ENCODE results near the gene WDR7. TPM values are rescaled to one million over a fixed set of nuclear protein-coding genes. Genes with fewer than 3 reads are reported as not detected.

The WDR7 gene
- total RNA-seq, 4 donors from 2014 or later = 22.6 to 39.0 (median 31.2) TPM

GRCh38 chr18:56952026-56952425 lies 300.9 kb downstream of the WDR7 start:
- H3K9me3 ChIP-seq = no peaks in the 10 kb centered on the region
- H3K4me3 ChIP-seq = no peak overlapping the region
- no peaks in the 10 kb centered on the region for H3K4me1 ChIP-seq
- DNase-seq (ENCODE audit: low spot score in 2 of 2) = no peak
- H3K27ac ChIP-seq = no peak overlapping the region
- WGBS, 2 donors = 77 to 81% methylated on average over 6 of the region's 6 CpGs
- H3K27me3 ChIP-seq = no peaks in the 10 kb centered on the region
- TF ChIP-seq POLR2A (IDR thresholded peaks at IDR 0.05) (no peak), CTCF (IDR thresholded peaks at IDR 0.05) (no peak), EP300 (IDR thresholded peaks at IDR 0.05) (no peak)
- peaks cover 0 to 16% (median 0%) of the 10 kb centered on the region in 3 donors for H3K36me3 ChIP-seq

- no peaks in the 10 kb centered on the region for H3K4me1 ChIP-seq
- no peaks in the 10 kb centered on the region for H3K9me3 ChIP-seq
- 83 to 86% methylated on average over 3 of the region's 3 CpGs for WGBS, 2 donors
- TF ChIP-seq EP300 (IDR thresholded peaks at IDR 0.05) = no peak
- no peak for TF ChIP-seq POLR2A (IDR thresholded peaks at IDR 0.05)
- H3K27me3 ChIP-seq = no peaks in the 10 kb centered on the region
- no peak overlapping the region for H3K27ac ChIP-seq
- no peak for DNase-seq (ENCODE audit: low spot score in 2 of 2)
- peaks cover 0 to 10% (median 0%) of the 10 kb centered on the region in 3 donors for H3K36me3 ChIP-seq
- no peak overlapping the region for H3K4me3 ChIP-seq
Observed at GRCh38 chr18:56953428-56954198, 302.5 kb downstream of the WDR7 start.

GRCh38 chr18:56955490-56955889 lies 304.3 kb downstream of the WDR7 start:
- Histone ChIP-seq H3K36me3 (peaks cover 0 to 19% (median 0%) of the 10 kb centered on the region in 3 donors), H3K27me3 (no peaks in the 10 kb centered on the region), H3K4me1 (no peaks in the 10 kb centered on the region), H3K27ac (no peak overlapping the region), H3K9me3 (no peaks in the 10 kb centered on the region), H3K4me3 (no peak overlapping the region)
- DNase-seq (ENCODE audit: low spot score in 2 of 2) = no peak
- TF ChIP-seq POLR2A (IDR thresholded peaks at IDR 0.05) (no peak), CTCF (IDR thresholded peaks at IDR 0.05) (no peak), EP300 (IDR thresholded peaks at IDR 0.05) (no peak)
- 68 to 77% methylated on average over 1 of the region's 1 CpG for WGBS, 2 donors

GRCh38 chr18:56959120-56959519 lies 308.0 kb downstream of the WDR7 start:
- DNase-seq (ENCODE audit: low spot score in 2 of 2) = no peak
- no peaks in the 10 kb centered on the region for H3K9me3 ChIP-seq
- H3K36me3 ChIP-seq = peaks cover 0 to 36% (median 0%) of the 10 kb centered on the region in 3 donors
- 82 to 89% methylated on average over 3 of the region's 3 CpGs for WGBS, 2 donors
- no peaks in the 10 kb centered on the region for H3K4me1 ChIP-seq
- no peak overlapping the region for H3K27ac ChIP-seq
- TF ChIP-seq EP300 (IDR thresholded peaks at IDR 0.05) (no peak), POLR2A (IDR thresholded peaks at IDR 0.05) (no peak), CTCF (IDR thresholded peaks at IDR 0.05) (no peak)
- no peaks in the 10 kb centered on the region for H3K27me3 ChIP-seq
- H3K4me3 ChIP-seq = no peak overlapping the region

- Histone ChIP-seq H3K4me1 (no peaks in the 10 kb centered on the region), H3K27me3 (no peaks in the 10 kb centered on the region), H3K9me3 (no peaks in the 10 kb centered on the region), H3K4me3 (no peak overlapping the region), H3K36me3 (peaks cover 0 to 34% (median 0%) of the 10 kb centered on the region in 3 donors), H3K27ac (no peak overlapping the region)
- no peak for TF ChIP-seq POLR2A (IDR thresholded peaks at IDR 0.05)
- no peak for TF ChIP-seq CTCF (IDR thresholded peaks at IDR 0.05)
- no peak for TF ChIP-seq EP300 (IDR thresholded peaks at IDR 0.05)
- 81 to 87% methylated on average over 7 of the region's 7 CpGs for WGBS, 2 donors
- no peak for DNase-seq (ENCODE audit: low spot score in 2 of 2)
Observed at GRCh38 chr18:56962322-56962721, 311.2 kb downstream of the WDR7 start.
